ENCODE results near the gene LEMD3. TPM values are rescaled to one million over a fixed set of nuclear protein-coding genes. Genes with fewer than 3 reads are reported as not detected.

LEMD3 gene
- total RNA-seq, 4 donors from 2014 or later = 27.4 to 61.0 (median 34.8) TPM

- no peak for ATAC-seq (ENCODE audit: low FRiP score)
- DNase-seq (ENCODE audit: low spot score) = no peak
- TF ChIP-seq CTCF (IDR thresholded peaks at IDR 0.05) = no peak
Measured at GRCh38 chr12:65184176-65184857, 14.9 kb downstream of the LEMD3 start.

- TF ChIP-seq CTCF (IDR thresholded peaks at IDR 0.05) = no peak
- DNase-seq (ENCODE audit: low spot score) = no peak
- ATAC-seq (ENCODE audit: low FRiP score) = no peak
Measured at GRCh38 chr12:65184858-65185229, 15.5 kb downstream of the LEMD3 start.

- TF ChIP-seq CTCF (IDR thresholded peaks at IDR 0.05) = no peak
- DNase-seq (ENCODE audit: low spot score) (no peak), ATAC-seq (ENCODE audit: low FRiP score) (no peak)
Measured at GRCh38 chr12:65187665-65188064, 18.3 kb downstream of the LEMD3 start.

- TF ChIP-seq CTCF (IDR thresholded peaks at IDR 0.05) = no peak
- no peak for ATAC-seq (ENCODE audit: low FRiP score)
- DNase-seq (ENCODE audit: low spot score) = no peak
Measured at GRCh38 chr12:65188179-65188701, 18.9 kb downstream of the LEMD3 start.

GRCh38 chr12:65189028-65189718 is 19.8 kb downstream of the LEMD3 start:
- DNase-seq (ENCODE audit: low spot score) (no peak), ATAC-seq (ENCODE audit: low FRiP score) (no peak)
- TF ChIP-seq CTCF (IDR thresholded peaks at IDR 0.05) = no peak

GRCh38 chr12:65192963-65193516 is 23.7 kb downstream of the LEMD3 start:
- no peak for ATAC-seq (ENCODE audit: low FRiP score)
- DNase-seq (ENCODE audit: low spot score) = no peak
- TF ChIP-seq CTCF (IDR thresholded peaks at IDR 0.05) = no peak
